Measurements from ENCODE around the gene OR2V1. TPM values are rescaled to one million over a fixed set of nuclear protein-coding genes. Genes with fewer than 3 reads are reported as not detected.
"Not testable (repeated sequence)": the region's sequence is repeated elsewhere in the genome, so short reads cannot be mapped to it uniquely, and the experiment has no call there.

OR2V1 gene
- total RNA-seq, 6 experiments from 2014 or later: not detected

GRCh38 chr5:181100121-181100875 is 30.7 kb downstream of the OR2V1 start:
- Mint-ChIP-seq H3K27me3 (ENCODE audit: insufficient read depth) (peaks cover 17% of the 10 kb centered on the region), H3K4me1 (ENCODE audit: low read depth) (peaks cover 19% of the 10 kb centered on the region), H3K4me3 (peak overlapping the region; percentile 79), H3K27ac (peak overlapping the region; percentile 34; the same call in 1 of the 2 replicates), H3K36me3 (ENCODE audit: low read depth) (no peaks in the 10 kb centered on the region), H3K9me3 (no peaks in the 10 kb centered on the region)
- DNase-seq: no peak
- TF ChIP-seq CTCF (IDR thresholded peaks at IDR 0.05): no peak

DNA sequence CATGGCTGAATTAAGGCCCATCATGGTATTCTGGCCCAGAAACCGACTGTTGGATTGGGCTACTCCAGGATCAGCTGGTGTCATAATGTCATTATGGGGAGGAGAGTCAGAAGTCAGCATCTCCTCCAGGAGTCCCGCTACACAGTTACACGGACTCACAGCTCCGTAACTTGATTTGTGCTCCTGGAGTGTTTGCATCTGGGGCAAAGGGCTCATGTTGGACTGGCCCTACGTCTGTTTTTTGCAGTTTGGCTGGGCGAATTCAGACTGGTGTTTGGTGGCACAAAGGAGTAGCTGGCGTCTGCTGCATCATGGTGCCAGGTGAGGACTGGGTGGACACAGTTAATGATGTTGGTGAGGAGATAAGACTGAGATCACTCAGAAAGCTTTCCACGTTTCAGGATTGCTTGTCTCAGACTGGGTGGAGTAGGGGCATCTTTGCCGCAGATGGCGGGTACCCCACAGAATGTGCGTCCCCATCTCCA is 31.3 kb downstream of the OR2V1 start:
- H3K36me3 Mint-ChIP-seq (ENCODE audit: low read depth): no peaks in the 10 kb centered on the region
- H3K4me1 Mint-ChIP-seq (ENCODE audit: low read depth): peaks cover 19% of the 10 kb centered on the region
- no peak for TF ChIP-seq CTCF (IDR thresholded peaks at IDR 0.05)
- no peak for DNase-seq
- peaks cover 16% of the 10 kb centered on the region for H3K27me3 Mint-ChIP-seq (ENCODE audit: insufficient read depth)
- H3K9me3 Mint-ChIP-seq: no peaks in the 10 kb centered on the region
- H3K4me3 Mint-ChIP-seq: peak overlapping the region; percentile 79; the same call in 1 of the 2 replicates
- no peak overlapping the region for H3K27ac Mint-ChIP-seq

DNA sequence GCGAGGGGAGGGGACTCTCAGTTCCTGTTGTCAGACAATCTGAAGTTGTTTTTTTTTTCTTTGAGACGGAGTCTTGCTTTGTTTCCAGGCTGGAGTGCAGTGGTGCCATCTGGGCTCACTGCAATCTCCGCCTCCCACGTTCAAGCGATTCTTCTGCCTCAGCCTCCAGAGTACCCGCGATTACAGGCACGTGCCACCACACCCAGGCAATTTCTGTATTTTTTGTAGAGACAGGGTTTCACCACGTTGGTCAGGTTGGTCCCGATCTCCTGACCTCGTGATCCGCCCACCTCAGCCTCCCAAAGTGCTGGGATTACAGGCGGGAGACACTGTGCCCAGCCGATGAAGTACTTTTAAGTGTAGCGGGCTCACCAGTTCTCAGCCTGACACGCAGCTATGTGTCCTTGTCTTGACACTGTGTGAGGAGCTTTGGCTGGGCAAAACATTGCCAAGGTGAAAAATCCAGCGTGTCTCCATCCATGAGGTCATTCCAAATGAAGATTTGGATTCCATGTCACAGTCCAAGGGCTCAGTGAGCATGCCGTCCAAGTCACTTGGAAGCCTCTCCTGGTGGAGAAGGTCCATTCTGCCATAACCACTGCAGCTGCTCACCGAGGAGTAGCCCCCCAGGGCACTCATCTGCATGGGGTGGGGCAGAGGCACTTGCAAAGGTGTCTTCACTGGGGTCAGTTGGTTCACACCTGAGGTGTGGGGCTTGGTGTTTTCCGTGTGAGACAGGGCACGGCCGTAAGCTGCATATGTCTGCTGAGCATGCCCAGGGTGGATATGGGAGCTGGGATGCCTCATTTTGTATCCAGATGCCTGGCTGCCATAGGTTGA is 32.0 kb downstream of the OR2V1 start:
- peaks cover 10% of the 10 kb centered on the region for H3K27me3 Mint-ChIP-seq (ENCODE audit: insufficient read depth)
- peak overlapping the region; percentile 22 for H3K4me3 Mint-ChIP-seq
- H3K27ac Mint-ChIP-seq: no peak overlapping the region
- no peak for DNase-seq
- peaks cover 13% of the 10 kb centered on the region for H3K4me1 Mint-ChIP-seq (ENCODE audit: low read depth)
- no peaks in the 10 kb centered on the region for H3K9me3 Mint-ChIP-seq
- no peaks in the 10 kb centered on the region for H3K36me3 Mint-ChIP-seq (ENCODE audit: low read depth)
- no peak for TF ChIP-seq CTCF (IDR thresholded peaks at IDR 0.05)

DNA sequence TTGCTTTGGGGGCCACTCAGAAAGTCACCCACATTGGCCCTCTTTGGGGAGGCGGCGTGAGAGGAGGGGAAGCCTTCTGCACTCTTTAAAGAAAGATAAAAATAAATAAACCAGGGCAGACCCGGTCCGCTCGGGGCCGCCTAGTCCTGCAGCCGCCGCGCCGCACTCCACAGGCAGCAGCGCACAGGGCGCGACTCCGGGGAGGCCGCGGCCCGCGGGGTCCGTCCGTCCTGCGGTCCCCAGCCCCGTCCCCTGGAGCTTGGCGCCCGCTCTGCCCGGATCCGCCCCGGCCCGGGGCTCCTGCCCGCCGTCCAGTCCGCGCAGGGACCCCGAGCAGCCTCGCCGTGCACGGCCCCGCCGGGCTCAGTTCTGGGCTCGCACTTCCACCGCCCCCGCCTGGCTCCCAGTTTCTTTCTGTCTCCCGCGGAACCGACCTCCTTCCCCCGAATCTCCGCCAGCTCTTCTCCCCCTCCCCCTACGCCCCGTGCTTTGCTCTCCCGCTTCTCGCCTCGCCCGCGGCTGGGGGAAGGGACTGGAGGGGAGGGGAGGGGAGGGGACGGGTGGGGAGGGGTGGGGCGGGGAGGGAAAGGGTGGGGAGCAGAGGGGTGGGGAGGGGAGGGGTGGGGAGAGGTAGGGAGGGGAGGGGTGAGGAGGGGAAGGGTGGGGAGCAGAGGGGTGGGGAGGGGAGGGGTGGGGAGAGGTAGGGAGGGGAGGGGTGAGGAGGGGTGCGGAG is 33.0 kb downstream of the OR2V1 start:
- not testable (repeated sequence) for H3K27me3 Mint-ChIP-seq (ENCODE audit: insufficient read depth); DNase-seq; H3K36me3 Mint-ChIP-seq (ENCODE audit: low read depth); H3K27ac Mint-ChIP-seq; H3K4me3 Mint-ChIP-seq; H3K9me3 Mint-ChIP-seq
- H3K4me1 Mint-ChIP-seq (ENCODE audit: low read depth): peaks cover 11% of the 10 kb centered on the region; the same call in 1 of the 2 replicates

DNA sequence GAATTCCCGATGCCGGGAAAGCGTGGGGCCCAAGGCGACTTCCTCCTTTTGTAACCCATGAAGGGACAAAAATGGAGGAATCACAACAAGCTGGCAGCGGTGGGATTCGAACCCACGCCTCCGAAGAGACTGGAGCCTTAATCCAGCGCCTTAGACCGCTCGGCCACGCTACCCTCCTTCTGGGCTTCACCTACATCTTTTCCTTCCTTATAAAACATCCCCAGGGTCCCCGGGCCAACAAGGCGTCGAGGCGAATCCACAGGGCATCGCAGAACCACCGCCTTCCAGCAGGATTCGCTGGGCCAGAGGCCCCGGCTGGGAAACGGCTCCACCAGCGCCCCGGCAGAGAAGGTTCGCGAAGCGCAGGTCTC is 33.6 kb downstream of the OR2V1 start:
- H3K36me3 Mint-ChIP-seq (ENCODE audit: low read depth); H3K27me3 Mint-ChIP-seq (ENCODE audit: insufficient read depth); DNase-seq; H3K27ac Mint-ChIP-seq; H3K4me3 Mint-ChIP-seq; H3K9me3 Mint-ChIP-seq: not testable (repeated sequence)
- H3K4me1 Mint-ChIP-seq (ENCODE audit: low read depth): peaks cover 11% of the 10 kb centered on the region; the same call in 1 of the 2 replicates

- not testable (repeated sequence) for H3K4me3 Mint-ChIP-seq; H3K9me3 Mint-ChIP-seq; DNase-seq; H3K27me3 Mint-ChIP-seq (ENCODE audit: insufficient read depth); H3K27ac Mint-ChIP-seq; H3K36me3 Mint-ChIP-seq (ENCODE audit: low read depth)
- H3K4me1 Mint-ChIP-seq (ENCODE audit: low read depth): peaks cover 11% of the 10 kb centered on the region; the same call in 1 of the 2 replicates
These were observed 34.1 kb downstream of the OR2V1 start for GRCh38 chr5:181096721-181097382.

GRCh38 chr5:181095162-181095561 is 35.8 kb downstream of the OR2V1 start:
- not testable (repeated sequence) for H3K4me1 Mint-ChIP-seq (ENCODE audit: low read depth); H3K9me3 Mint-ChIP-seq; DNase-seq; H3K4me3 Mint-ChIP-seq; H3K36me3 Mint-ChIP-seq (ENCODE audit: low read depth); H3K27me3 Mint-ChIP-seq (ENCODE audit: insufficient read depth); H3K27ac Mint-ChIP-seq
